ENCODE results near the gene PAFAH2. TPM values are rescaled to one million over a fixed set of nuclear protein-coding genes. Genes with fewer than 3 reads are reported as not detected.
A peak's percentile ranks its signal among the peaks of the same experiment; 100 is the strongest.

Gene PAFAH2
- total RNA-seq (2014; rRNA removed; shearing (Covaris generic)), result 8.5 and 13.0 TPM in 2 replicates

DNA sequence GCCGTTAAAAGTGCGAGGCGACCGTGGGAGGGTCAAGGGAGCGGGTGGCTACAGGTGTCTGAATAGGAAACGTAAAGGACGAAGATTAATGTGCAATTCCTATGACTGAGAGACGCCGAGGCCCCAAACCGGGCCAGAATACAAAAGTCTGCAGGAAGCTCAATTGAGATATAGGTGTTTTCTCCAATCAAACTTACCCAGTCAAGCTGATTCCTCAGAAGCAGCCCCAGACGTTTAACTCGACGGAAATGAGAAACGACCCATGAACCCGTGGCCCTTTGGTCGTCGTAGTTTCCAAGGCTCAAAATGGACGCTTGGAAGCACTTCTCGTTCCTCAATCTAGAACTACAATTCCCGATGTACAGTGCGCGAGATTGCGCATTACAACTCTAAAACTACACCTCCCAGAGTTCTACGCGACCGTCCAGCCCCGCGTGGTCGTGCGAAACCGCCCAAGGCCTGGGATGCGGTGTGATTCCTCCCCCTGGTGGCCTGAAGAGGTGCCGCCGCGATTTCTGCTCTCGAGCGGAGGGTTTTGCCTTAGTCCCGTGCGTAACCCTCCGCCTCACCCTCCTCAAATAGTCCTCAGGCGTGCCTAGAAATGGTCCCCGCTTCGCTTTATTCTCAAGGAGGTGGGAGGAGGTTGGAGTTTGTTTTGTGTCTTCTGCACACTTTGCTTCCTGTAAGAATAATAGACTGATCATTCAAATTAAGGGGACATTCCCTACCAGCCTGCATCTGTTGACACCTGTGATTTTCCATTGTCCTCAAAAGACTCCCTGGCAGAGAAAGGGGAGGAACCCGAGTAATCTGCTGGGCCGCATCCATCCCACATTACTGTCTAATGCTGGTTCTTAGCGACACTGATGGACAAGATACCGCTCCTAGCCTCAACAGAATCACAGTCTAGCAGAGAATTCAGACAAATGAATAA, at the start of gene PAFAH2:
TSS of gene PAFAH2 (minus strand) at position 236 of the 934 bp plus-strand sequence. CDS start 7,247 bp downstream, outside the sequence.
- peak; percentile 93 for DNase-seq (ENCODE audit: low spot score)

GRCh38 chr1:26047278-26047874, 49.5 kb upstream of the PAFAH2 start:
- DNase-seq (ENCODE audit: low spot score), result no peak

DNA sequence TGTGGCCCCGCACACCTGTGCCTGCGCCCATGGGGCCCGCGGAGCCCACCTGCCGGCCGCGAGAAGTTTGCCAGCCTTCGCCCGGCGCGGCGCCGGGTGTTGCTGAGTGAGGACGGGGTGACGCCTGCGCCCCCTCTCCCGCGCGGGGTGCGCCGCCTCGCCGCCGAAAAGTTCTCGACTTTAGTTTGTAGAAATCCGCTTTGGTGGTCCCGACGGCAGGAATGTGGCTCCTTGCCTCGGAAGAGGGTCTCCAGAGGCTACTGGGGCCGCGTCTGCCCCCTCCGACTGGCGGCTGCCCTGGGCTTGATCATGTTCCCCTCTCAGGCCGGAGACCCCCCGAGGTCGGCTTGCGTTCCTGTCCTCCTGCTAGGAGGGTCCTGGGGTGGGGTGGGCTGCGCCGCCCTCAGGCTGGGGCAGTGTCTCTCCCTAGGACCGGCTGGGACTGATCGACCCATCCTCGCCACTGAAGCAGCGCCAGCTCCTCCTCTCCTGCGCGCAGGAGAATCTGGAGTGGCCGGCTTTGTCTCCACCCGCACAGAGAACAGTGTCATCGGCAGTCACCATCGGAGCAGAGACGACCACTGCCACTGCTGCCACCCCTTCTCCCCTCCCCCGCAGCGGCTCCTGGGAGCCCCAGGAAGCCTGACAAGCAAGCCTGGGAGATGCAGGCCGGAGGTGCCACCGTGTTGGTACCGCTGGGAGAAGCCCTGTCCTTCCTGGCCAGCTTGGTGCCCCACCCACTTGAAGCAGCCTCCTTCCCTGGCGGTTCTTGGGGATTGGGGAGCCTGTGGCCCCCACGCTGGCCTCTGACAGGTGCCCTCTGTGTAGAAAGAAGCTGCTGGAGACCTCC, 48.6 kb upstream of the PAFAH2 start:
- no peak for DNase-seq (ENCODE audit: low spot score)

DNA sequence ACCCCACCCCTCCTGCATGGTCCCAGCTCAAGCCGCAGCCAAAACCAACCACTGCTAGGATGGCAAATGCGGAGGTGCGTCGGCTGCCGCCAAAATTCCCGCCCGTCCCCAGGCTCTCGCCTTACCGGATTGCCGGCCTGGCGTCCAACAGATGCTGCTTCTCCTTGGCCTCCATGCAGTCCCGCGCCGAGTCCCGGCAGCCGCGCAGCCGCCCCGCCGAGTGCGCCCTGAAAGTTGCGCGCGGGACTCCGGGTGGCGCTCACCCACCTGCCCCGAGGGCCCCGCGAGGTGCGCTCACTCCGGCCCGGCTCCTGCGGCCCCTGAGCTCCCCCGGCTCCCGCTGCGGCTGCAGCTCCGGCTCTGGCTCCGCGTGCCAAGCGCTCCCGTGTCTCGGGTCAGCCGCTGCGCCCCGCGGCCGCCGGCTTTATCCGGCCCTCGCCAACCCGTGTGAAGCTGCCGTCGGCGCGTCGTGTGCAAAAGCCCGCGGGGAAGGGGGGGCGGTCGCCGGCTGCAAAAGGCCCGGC, 47.9 kb upstream of the PAFAH2 start, which contains the start of gene SLC30A2:
TSS of gene SLC30A2 (minus strand) at position 397 of the 524 bp plus-strand sequence. CDS start at position 175, 222 bp downstream.
- no peak for DNase-seq (ENCODE audit: low spot score)

GRCh38 chr1:26044971-26045721, 47.3 kb upstream of the PAFAH2 start:
- DNase-seq (ENCODE audit: low spot score), result no peak

GRCh38 chr1:26044414-26044813, 46.6 kb upstream of the PAFAH2 start:
- DNase-seq (ENCODE audit: low spot score), result no peak

DNA sequence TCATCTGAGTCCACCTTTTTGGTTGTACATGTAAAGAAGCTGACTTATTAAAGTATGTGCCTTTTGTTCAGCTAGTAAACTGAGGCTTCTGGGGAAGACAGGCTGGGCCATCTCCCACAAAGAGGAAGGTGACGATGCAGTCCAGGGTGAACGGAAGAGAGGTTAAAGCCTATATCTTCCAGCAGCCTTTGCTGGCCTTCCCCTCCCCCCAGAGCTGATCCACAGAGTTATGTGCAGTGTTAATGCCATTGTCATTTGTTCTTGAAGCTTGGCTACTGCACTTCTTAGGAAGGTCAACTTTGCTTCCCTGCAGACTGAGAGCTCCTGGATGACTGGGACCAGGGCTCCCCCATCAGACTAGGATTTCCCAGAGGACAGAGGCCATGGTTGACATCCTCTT, 45.9 kb upstream of the PAFAH2 start:
- DNase-seq (ENCODE audit: low spot score), result no peak

DNA sequence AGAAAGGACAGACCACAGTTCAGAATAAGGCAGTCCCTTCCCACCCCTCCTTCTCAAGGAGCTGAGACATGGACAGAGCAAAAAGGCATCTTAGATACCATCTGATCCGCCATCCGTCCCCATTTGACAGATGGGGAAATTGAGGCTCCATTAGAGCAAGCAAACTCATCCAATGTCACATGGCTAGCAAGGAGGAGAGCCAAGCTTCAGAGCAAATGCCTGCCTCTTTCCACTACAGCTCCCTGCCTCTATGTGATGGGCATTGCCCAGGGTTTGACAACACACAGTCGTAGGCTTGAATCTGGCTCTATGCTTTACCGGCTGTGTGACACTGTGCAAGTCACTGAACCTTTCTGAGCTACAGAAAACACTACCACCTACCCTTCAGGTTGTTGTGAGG, 44.1 kb upstream of the PAFAH2 start:
- DNase-seq (ENCODE audit: low spot score), result no peak

GRCh38 chr1:26041401-26041800, 43.5 kb upstream of the PAFAH2 start:
- DNase-seq (ENCODE audit: low spot score), result no peak

- no peak for DNase-seq (ENCODE audit: low spot score)
Observed at GRCh38 chr1:26038904-26039303, 41.0 kb upstream of the PAFAH2 start.

DNA sequence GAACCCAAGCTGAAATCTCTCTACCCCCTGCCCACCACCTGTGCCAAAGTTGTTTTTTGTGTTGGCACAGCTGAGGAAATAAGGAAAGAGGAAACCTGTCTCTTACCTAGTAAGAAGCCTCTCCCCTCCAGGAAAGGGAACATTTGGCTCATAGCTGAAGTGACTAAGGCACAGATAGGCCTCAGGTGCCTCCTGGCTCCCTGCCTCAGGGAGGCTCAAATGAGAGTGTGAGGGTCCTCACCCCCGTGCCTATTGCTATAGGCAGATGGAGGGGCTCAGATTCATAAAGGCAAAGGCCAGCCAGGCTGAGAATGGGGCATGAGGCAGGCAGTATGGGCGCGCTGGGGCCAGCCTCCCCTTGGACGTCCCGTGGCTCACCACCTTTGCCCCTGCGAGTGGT, 40.6 kb upstream of the PAFAH2 start:
- DNase-seq (ENCODE audit: low spot score), result no peak

DNA sequence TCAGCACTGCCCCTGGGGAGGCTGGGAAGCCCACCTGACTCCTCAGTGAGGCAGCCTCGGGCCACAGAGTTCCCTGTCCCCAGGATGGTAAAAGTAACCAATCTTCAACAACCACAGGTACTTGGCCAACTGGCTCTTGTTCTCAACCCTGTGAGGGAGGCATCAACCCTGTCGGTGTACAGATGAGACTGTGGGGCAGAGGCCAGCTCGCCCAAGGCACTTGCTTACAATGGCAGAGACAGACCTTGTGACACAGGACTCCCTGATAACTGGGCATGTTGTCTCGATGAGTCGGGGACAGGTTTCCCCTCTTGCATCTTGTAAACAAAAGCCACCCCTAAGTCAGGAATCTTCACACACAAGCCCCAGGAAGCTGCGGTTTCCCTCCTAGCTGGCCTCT, 40.0 kb upstream of the PAFAH2 start:
- no peak for DNase-seq (ENCODE audit: low spot score)

DNA sequence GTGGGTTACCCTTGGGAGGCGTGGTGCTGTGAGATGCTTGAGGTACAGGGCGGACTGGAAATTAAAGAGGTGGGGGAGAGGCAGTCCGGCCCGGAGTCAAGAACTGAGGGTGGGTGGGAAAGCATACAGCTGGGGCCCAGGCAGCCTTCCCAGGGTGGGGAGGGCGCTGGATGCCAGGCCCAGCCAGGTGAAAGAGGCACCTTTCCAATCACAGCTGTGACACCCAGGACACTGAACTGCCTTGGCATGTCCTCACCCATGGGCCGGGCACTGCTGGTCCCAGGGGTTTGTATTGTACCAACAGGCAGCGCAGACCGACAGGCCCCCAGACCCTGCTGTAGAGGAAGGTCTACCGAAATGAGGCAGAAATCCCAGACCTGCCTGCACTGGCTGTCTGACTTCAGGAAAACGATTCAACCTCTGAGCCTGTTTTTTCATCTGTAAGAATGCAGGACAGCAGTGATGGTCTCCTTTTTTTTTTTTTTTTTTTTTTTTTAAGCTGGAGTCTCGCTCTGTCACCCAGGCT, 39.0 kb upstream of the PAFAH2 start:
- DNase-seq (ENCODE audit: low spot score), result no peak

DNA sequence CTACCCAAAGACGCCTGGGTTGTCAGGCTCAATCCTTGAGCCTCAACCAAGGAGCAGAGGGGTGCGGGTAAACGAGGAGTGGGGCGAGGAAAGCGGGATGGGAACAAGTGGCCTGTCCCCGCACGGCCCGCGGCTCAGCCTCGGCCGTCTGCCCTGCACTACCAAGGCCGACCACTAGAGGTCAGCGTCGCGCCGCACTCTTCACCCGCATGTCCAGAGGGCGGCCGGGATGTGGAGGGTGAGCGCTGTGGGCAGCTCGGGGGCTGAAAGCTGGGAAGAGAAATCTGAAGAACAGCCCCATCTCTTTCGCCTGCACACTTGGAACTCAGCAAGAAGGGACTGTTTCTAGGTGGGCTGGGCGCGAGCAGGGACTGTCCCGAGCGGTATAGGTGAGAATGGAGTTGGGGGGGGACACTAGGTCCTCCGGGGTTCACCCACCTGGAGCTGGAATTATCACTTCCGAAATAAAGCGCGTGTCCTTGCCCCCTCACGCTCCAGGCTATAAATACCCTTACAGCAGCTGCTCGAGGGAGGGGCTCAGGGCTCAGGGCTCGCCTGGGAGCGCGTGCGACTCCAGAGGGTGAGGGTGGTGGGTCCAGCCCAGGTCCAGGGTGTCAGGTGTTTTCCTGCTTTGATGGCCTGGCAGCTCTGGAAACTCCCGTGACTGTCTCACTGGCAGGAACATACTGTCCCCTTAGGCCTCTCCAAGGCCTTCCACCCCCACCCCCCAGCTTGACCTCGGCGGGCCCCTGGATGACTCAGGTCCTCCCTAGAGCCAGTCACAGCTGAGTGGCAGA, 38.3 kb upstream of the PAFAH2 start:
- DNase-seq (ENCODE audit: low spot score), result peak; percentile 49

GRCh38 chr1:26035203-26035958, 37.5 kb upstream of the PAFAH2 start:
- DNase-seq (ENCODE audit: low spot score), result peak; percentile 72

- DNase-seq (ENCODE audit: low spot score), result no peak
Observed at GRCh38 chr1:26034504-26035202, 36.8 kb upstream of the PAFAH2 start.

DNA sequence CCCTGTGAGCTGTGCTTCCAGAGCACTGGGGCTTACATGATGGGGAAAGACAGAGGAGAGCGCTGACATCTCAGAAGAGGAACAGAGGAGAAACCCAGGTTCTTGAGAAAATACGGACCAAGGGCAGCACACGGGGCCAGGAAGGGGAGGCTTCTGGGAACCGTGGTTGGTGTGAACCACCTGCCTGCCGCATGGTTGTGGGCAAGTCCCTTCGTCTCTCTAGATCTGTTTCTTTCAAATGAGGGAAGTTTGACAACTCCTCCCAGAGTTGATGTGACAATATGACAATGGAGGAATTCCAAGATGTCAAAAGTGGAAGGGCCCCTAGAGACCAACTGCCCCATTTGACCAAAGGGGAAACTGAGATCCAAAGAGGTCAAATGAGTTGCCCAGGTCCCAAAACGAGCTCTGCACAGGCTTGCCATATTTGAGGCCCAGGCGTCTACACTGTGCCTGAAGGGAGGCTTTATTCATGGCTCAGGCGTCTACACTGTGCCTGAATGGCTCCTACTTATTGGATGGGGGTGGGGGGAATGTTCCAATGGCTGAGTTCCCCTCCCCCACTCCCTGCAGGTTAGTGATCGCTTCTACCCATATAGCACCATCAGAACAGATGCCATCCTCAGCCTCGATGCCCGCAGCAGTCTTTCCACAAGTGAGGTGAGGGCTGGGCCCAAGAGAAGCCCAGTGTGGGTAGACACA, 34.9 kb upstream of the PAFAH2 start:
- no peak for DNase-seq (ENCODE audit: low spot score)

Measured in A172 (cell line).